ENCODE data around the gene FOXG1.

The FOXG1 gene

DNA sequence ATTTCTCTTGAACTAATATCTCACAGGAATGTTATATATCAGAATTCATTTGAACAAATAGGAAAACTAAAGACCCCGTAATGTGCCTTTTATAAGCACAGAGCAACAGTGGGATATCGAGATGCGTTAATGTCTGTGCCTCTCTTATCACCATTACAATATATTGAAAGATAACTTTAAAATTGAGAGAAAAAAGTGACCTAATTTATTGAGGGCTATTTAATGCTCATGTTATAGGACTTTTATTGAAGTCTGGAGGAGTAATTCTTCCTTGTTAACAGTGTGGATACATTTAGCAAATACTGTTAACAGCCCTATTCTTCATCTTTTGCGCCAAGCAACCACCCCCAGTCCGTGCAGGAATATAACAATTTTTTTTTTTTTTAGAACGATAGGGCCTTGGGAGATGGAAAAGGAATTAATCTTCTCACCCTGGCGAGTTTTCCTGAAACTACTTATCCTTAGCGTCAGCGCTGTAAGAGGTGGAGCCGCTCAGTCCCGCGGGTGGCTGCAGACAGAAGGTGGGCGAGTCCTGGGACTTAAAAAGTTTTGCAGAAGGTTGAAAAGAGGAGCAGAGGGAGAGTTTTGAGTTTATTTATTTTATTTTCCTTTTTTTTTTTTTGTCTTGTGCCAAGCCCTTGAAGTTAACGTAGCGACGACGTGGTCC is 11.0 kb downstream of the FOXG1 start:
- DNase-seq = no peak

DNA sequence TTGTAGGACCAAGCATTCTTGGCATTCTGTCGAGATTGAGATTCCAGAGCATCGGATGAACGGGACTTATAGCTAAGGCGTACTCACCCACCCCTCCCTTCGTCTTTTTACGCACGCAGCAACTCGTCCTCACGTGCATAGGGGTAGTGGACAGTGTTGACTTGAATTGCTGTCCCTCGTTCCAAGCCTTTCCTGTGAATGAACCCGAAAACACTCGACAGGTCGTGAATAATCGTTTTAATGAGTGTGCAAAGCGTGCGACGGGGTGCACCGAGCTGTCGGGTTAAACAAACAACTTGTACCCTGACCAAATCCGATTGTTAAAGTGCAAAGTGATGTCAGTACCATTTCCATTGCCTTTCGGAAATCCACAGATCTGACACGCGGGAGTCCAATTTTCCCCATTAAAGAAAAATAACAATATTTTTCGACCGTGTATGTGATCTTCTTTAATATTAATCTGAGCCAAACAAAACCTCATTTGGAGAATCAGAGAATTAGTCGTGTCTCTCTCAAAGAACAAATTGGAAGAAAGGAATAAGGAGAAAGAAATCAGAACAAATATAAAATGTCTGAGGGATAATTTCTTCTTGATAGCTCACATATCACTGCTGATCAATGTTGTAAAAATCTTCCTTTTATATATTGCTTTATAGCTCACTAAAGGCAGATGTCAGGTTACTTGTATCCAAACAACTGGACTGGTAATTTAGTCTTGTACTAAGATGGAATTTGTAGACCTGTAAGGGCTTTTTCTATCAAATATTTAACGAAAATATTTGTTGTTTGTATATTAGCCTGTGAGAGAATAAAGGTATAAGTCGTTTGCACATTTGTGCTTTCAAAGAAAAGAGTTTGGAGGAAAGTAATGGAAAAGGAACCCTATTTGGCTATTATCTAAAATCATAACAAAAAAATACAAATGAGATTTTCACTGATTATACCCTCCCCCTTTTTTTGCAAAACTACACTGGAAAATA is 11.8 kb downstream of the FOXG1 start:
- no peak for DNase-seq

DNA sequence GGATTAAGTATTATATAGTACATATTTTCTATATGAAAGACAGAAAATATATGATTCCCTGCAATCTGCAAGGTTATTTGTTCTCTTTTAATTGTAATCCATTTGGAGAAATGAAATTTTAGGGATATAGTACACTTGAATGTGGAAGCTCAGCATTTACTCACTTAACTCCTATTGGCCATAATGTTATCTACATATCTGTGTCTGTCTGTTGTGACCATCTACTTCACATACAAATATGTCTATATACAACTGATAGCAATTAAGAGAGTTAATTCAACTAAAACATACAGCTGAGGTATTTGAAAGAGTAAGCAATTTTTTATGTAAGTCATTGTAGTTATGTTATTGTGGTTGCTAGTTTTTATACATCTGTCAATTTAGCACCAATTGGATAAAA is 12.9 kb downstream of the FOXG1 start:
- DNase-seq = no peak

DNA sequence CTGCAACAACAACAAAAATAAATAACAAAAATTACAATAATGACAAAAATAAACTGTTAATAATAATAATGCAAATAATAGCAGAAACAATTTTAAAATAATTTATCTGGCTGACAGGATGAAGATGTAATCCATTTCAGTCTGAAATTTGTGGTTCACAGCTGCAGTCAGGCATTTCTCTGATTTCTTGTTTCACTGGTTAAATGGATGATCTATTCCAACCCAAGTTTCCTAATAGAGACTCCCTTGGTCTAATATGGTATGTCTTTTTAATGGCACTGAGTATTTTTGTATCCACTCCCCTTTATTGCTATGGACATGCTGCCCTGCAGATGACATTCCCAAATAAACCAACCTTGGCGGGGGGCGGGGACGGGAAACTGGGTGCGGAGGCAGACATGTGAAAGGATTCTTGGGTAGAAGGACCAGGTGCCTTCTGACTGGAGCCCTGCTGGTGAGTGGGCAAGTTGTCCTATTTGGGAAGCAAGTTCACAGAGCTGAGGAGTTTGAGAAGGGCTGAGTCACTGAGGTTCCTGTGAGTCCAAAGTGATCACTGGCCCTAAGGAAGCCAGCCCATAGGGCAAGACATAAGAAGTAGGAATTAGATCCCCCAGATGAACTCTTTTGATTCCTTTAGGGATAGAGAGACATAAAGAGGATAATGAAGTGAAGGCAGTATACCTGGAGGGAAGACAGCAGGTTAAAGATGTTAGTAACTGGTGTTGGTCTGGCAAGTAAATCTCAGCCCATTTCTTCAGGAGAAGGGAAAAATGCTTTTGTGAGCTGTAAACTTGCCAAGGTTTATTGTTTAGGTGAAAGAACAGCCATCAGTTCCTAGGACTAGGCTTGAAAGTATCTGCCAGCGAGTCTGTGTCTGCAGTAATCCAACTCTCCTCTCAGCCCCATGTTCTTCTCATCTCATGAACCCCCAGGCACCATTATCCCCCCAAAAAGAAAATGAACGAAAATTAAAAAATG is 14.5 kb downstream of the FOXG1 start:
- DNase-seq = no peak

DNA sequence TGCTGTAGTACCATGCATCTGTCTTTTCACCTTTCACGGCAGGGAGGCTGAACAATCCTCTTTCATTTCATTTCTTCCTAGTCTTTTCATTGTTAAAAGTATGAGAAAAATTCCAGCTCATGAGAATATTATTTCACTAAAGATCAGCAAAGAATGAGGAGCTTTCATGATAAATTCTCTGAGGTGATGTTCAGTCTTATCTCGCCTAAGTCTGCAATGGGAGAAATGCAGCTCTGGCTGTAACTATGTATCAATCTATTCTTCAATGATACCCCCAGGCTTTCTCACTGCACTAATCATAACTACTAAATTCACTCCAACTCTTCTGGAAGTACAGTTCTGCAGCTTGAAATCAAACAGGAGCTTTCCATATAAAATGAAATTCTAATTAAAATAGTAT is 15.7 kb downstream of the FOXG1 start:
- DNase-seq = no peak

DNA sequence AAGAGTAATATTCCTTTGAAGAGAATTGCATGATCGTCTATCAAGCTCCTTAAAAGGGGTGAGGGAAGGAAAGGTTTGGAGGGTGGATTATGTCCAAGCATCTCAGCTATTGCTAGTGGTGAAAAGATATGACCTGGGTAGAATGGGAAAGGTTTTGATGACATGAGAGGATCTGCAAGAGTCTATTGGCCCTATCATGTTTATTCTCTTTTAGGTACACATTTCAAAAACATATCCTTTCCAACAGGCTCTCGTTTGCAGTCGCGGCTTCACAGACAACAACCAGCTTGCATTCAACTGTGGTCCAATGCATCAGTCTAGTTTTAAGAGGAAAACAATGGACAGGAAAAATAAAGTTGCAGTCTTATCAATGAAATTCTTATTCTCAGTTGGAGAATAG is 17.1 kb downstream of the FOXG1 start:
- DNase-seq = no peak

DNA sequence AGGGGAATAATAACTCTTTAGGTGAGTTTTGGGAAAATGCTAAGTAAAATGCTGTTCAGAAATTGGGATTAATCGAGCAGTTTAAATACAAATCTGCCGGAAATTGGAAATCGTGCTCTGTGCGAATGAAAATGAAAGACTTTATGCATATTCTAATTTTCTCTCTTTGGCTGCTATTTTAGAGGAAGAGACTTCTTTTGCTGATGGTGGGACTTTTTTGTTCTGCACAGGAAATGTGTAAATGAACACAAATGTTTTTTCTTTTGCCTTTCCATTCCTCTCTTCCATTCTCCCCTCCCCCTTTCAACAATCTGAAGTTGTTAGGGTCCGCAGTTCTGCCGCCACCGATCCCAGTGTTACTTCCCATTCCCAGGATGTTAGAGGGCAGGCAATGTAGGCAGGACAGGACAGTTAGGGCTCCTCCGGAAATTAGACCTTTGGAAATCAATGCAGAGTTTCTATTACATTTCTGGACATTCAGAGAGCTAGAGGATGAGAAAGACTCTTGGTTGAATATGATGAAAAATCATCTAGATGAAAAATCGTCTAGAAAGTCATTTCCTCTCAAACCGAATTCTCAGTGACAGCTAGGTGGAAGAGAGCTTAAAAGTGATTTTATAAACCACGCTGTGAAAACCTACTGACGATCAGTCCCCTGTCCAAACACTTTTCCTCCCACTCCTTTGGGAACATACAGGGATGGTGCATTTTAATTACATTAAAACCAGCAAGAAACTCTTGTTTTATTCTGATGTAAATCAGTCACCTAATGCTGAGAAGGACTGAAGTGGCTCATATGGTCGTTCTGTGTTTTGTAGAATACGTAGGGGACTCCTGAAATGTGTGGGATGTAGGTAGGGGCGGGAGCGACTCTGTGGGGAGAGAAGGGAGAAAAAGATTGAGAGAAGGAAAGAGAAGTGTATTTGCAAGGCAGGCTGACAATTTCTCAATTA is 17.8 kb downstream of the FOXG1 start:
- no peak for DNase-seq

DNA sequence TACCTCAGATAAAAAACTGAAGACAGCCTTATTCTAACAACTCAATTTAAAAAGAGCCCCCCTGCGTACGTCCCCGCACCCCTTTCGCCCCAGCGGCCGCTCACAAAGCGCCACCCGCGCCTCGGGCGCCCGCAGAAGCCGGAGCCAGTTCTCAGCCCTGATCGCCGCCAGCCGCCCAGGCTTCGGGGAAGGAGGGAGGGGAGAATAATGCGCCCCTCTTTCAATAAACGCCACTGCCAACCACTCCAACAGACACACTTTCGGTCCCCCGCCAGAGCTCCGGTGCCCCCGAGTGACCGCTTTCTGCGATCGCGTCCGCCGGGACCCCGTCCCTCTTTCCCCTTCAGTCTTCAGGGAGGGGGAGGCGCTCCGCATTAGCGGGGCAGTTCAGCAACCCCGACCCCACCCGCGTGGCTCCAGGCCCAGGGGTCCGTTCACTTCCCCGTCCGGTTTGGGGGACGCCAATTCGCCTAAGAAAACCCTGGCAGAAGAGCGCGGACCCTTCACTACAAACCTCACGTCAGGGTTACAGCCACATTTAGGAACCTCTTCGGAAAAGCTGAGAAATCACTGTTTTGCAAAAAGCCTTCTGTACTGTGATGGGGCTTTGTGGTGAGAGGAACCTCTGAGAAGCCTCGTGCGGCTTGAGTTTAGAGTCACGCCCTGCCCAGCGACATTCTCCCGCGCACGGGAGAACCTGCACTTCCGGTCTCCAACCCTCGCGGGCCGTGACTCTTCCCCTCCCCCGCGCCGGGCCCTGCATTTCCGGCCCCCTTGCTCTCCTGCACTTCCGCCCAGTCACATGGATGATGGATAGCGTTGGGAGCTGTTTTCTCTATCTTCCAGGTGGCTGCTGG is 18.7 kb downstream of the FOXG1 start:
- DNase-seq = no peak

DNA sequence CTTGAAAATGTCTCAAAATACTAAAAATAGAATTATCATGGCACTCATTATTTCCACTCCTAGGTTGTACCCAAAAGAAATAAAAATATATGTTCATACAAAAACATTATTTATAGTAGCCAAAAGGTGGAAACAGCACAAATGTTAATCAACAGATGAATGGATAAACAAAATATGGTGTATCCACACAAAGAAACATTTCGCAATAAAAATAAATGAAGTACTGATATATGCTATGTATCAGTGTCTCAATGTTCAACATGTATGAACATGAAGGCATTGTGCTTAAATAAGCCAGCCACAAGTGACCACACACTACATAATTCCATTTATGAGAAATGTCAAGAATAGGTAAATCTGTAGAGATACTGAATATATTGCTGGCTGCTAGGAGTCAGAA is 40.9 kb downstream of the FOXG1 start:
- no peak for DNase-seq

DNA sequence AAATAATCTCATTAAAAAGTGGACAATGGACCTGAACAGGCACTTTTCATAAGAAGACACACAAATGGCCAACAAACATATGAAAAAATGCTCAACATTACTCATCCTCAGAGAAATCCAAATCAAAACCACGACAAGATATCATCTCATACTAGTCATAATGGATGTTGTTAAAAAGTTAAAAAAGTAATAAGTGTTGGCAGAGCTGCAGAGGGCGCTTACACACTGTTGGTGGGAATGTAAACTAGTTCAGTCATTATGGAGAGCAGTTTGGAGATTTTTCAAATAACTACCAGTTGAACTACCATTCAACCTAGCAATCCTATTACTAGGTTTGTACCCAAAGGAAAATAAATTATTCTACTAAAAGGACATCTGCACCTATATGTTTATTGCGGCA is 47.2 kb downstream of the FOXG1 start:
- no peak for DNase-seq

All from SHP77 (cell line).